Fibroblast of villous mesenchyme (primary cell): Measurements from ENCODE around the gene PSMG1. TPM values are rescaled to one million over a fixed set of nuclear protein-coding genes. Genes with fewer than 3 reads are reported as not detected.

Experiments
- DNase-seq: peaks from one replicate; pipeline ENCODE4 v3.0.0-alpha.2; 2010; ENCODE audit warnings: low read depth
- H3K4me3 ChIP-seq: 2 replicates; pipeline ENCODE4 v1.5.1; 2011; ENCODE audit warnings: low read depth, mild to moderate bottlenecking, low read length
- total RNA-seq: library from RNA; depleted of rRNA; stranded (reverse); fragments of >200 nt; gene quantifications from 2 replicates; pipeline ENCODE4 v1.2.3, GENCODE V29; 2012
- TF ChIP-seq, protein P1 (sequence below): IDR thresholded peaks from 2 replicates; pipeline ENCODE4 v1.5.1; 2012; ENCODE audit warnings: low read depth, mild to moderate bottlenecking, low read length; ENCODE audit not compliant: insufficient read depth

Gene PSMG1
- total RNA-seq, 1 donor, result 70.0 TPM

DNA sequence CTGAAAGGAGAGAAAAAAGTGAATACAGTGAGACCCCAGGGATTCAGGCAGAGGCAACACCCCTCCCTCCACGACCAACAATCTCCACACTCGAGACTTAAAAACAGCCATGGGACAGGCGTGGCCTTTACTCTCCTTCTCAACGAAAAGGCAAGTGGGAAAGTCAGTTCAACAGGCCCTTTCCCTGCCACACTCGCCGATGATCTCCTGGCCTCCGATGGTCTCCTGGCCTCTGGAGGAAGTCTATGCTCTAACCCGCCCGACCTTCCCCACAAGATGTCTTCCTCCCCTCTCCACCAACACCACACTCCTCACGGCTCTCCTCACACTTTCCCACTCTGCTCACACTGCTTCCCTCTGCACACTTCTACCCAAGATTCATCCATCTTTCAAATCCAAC lies 7.6 kb downstream of the PSMG1 start:
- H3K4me3 ChIP-seq, result no peak overlapping the region
- DNase-seq, result no peak
- TF ChIP-seq, protein P1, sequence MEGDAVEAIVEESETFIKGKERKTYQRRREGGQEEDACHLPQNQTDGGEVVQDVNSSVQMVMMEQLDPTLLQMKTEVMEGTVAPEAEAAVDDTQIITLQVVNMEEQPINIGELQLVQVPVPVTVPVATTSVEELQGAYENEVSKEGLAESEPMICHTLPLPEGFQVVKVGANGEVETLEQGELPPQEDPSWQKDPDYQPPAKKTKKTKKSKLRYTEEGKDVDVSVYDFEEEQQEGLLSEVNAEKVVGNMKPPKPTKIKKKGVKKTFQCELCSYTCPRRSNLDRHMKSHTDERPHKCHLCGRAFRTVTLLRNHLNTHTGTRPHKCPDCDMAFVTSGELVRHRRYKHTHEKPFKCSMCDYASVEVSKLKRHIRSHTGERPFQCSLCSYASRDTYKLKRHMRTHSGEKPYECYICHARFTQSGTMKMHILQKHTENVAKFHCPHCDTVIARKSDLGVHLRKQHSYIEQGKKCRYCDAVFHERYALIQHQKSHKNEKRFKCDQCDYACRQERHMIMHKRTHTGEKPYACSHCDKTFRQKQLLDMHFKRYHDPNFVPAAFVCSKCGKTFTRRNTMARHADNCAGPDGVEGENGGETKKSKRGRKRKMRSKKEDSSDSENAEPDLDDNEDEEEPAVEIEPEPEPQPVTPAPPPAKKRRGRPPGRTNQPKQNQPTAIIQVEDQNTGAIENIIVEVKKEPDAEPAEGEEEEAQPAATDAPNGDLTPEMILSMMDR, result no peak

DNA sequence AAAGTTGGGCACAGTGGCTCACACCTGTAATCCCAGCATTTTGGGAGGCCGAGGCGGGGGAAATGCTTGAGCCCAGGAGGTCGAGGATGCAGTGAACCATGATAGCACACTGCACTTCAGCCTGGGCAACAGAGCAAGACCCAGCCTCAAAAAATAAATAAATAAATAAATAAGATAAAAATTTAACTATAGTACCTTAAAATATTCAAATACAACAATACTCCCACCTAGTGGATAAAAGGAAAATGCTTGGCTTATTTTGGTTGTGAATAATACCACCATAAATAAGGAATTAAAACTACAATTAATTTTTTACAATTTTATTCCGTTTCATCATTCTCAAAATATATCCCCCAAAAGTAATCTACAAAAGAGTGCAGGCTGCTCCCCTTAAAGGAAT lies 8.1 kb downstream of the PSMG1 start:
- TF ChIP-seq, protein P1, result peak; percentile 52
- no peak overlapping the region for H3K4me3 ChIP-seq
- DNase-seq, result peak; percentile 58

DNA sequence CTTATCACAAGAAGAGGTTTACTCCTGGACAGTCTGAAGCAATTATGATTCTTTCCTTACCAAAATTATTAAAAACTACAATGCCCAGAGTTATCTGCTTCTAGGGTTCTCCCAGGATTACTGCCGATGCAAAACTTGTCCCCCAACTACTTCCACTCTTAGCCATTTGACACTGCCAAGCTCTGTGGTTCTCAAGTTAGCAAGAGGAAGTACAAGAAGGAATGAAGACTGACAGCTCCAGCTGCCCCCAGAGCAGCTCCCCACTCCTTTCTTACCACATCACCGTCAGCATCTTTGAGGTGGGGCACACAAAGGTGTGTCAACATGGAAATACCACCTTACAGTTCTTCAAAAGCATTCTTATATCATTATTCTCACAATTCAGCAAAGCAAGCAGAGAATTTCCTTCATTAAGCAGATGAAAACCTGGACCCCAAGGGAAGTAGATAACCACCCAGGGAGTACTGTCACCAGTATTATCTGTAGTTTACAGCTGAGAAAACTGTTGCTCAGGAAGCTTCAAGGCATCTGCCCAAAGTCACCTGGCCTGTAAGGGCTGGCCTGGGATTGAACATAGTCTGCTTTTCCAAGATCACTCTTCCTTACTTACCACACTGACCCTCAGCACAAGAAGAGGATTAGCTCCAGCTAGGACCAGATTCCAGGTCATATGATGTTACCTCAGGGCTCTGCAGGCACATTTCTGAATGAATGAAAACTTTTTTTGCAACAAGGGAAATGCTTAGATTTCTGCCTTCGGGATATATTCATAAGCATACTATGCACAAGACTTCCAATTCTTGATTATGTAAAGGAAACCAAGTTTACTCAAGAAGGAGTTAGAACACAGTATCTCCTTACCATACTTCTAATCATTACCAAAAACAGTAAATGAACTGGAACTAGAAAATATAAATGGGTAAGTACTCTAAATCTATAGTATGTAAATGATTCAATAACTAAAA lies 9.3 kb downstream of the PSMG1 start:
- no peak for DNase-seq

DNA sequence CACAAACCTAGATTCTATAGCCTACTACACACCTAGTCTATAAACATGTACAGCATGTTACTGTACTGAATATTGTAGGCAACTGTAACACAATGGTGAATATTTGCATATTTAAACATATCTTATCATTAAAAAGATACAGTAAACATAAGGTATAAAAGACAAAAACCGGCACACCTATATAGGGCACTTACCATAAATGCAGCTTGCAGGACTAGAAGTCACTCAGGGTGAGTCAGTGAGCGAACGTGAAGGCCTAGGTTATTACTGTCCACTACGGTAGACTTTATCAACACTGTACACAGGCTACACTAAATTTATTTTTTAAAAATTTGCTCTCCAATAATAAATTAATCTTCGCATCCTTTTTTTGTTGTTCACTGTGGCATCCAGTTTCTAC lies 13.3 kb downstream of the PSMG1 start:
- no peak for DNase-seq
- H3K4me3 ChIP-seq, result no peak overlapping the region
- TF ChIP-seq, protein P1, result no peak

More for the DNA sequence above, 9.3 kb downstream of the PSMG1 start:
- no peak overlapping the region for H3K4me3 ChIP-seq
- TF ChIP-seq, protein P1, result no peak

DNA sequence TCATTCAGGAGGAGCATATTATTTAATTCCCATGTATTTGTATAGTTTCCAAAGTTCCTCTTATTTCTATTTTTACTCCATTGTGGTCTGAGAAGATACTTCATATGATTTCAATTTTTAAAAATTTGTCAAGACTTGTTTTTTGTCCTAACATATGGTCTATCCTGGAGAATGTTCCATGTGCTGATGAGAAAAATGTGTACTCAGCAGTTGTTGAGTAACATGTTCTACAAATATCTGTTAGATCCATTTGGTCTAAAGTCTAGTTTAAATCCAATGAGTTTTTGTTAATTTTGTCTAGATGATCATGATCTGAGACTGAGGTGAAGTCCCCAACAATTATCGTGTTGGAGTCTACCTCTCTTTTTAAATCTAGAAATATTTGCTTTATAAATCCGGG lies 14.5 kb downstream of the PSMG1 start:
- DNase-seq, result no peak
- TF ChIP-seq, protein P1, result no peak
- H3K4me3 ChIP-seq, result no peak overlapping the region

DNA sequence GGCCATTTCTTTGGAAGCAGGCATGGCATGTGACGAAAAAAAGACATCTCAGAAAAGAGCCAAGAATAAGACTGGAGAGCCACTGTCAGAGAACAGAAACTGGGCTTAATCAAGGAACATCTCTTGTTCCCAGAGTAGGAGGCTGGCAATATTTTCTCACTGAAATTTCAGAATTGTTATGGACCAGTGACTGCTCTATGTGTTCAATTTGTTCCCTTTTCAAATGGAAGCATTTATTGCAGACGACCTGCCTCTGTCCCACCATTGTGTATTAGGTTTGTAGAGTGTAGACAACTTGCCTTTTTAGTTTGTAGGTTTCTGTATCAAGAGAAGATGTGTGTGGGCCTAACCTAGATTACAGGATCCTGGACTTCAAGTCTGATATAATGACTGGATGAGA lies 18.7 kb downstream of the PSMG1 start:
- DNase-seq, result no peak
- TF ChIP-seq, protein P1, result no peak
- H3K4me3 ChIP-seq, result no peak overlapping the region
